SHP77 treated with DMSO at 0.1 percent for 48 hours (cell line): ENCODE measurements around the gene UTF1.

ENCODE experiments used
- DNase-seq: peaks from one replicate; lab custom pipeline; 2025; lab: John Stamatoyannopoulos, UW

UTF1 gene

DNA sequence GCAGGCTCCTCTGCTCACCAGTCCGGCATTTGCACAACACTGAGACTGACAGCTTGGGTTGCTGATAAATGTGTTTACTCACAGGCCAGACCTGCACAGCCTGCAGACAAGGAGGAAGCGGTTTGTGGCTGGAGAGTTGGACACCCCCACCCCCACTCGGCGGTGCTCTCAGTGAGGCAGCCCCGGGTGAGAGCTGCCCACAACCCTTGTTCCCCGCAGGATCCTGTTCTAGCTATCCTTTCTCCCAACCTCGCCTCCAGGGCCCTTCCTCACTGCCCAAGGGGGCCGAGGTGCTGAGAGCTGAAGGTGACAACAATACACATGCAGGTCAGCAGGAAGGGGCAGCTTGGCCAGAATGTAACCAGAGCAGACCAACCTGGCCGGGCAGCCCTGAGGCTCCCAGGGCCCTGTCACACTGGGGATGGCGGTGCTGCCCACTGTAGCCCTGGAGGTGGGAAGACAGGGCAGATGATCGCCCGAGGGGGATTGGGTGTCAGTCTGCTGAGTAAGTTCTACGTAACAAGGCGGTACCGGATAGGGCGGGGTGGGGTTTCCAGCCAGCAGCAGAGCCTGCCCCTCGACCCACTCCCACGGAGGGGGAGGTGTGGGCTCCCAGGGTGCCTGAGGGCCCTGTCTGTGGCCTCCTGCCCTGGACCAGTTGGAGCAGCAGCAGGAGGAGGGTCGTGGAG, 48.7 kb downstream of the UTF1 start:
- DNase-seq: no peak

DNA sequence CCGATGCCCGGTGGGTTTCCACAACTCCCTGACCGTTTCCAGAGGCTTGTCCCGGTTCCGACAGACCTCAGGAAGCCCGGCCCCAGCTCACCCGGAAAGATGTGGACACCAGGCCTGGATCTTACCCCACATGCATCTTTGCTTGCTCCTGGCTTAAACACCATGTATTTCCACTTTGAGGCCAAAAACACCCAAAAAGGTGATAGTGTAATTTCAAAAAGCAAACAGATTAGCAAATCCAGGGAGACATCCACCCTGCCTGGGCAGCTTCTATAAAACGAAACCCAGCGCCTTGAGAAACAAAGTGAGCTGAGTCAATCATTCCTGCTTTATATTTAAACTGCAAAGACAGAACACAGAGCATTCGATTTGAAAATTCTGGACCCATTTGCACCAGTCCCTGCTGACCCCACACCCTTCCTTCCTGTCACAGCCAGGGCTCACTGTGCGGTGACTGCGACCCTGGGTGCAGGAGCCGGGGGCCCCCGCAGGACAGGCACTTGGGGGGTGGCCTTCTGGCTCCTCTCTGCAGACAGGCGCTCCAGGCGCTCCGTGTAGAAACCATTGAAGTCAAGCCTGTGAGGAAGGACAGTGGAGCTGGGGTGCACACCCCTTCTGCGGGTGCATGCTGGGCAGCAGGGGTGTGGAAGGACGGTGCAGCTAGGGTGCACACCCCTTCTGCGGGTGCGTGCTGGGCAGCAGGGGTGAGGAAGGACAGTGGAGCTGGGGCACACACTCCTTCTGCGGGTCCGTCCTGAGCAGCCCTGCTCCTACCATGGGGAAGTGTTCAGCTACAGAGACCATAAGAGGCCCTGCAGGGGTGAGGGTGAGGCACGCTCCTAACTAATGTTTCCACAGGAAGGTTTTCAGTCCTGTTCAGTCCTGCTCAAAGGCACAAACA, 49.6 kb downstream of the UTF1 start:
- DNase-seq: no peak

GRCh38 chr10:133280391-133281059, 50.5 kb downstream of the UTF1 start:
- no peak for DNase-seq

DNA sequence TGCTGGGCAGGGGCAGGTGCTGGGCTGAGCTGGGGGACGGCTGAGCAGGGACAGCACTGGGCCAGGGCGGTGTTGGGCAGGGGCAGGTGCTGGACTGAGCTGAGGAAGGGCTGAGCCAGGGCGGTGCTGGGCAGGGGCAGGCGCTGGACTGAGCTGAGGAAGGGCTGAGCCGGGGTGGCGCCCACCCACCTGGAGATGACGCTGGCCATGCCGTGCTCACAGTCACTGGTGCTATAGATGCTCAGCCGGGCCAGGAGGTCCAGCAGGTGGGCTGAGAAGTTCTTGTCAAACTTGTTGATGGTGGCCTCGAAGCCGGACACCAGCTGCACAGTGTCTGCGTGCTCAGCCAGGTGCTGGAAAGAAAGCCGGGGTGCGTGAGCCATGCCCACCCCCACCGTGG, 51.1 kb downstream of the UTF1 start:
- no peak for DNase-seq
